AG04449 (cell line): ENCODE data around the gene ADORA2A.

Experiments used
- CTCF ChIA-PET: fragments of 350-600 bp; formaldehyde crosslinking; extraction: SDS; loops from one replicate; lab custom pipeline; 2021; ENCODE audit warnings: antibody characterized with exemption; lab: Yijun Ruan, JAX
- POLR2A ChIA-PET: fragments of 400-600, 350-600 bp; formaldehyde crosslinking; extraction: SDS; loops from one replicate; lab custom pipeline; 2020; ENCODE audit warnings: antibody characterized with exemption, inconsistent platforms; lab: Yijun Ruan, JAX
- DNase-seq: peaks from one replicate; pipeline ENCODE4 v3.0.0-alpha.2; 2010; ENCODE audit warnings: low read depth, low spot score
- H3K4me3 ChIP-seq: 2 replicates; pipeline ENCODE4 v1.5.1; 2011; ENCODE audit warnings: low read depth, mild to moderate bottlenecking, control low read depth, low read length
- TF ChIP-seq, protein P1 (sequence below): IDR thresholded peaks from one replicate; pipeline ENCODE4 v1.5.1; 2011; ENCODE audit warnings: mild to moderate bottlenecking, moderate library complexity, low read length, control low read depth, inconsistent platforms; ENCODE audit not compliant: insufficient read depth; ENCODE audit errors: missing control alignments

ADORA2A gene

GRCh38 chr22:24413736-24414385, 13.5 kb upstream of the ADORA2A start:
- no peak overlapping the region for H3K4me3 ChIP-seq
- no peak for DNase-seq
- TF ChIP-seq, protein P1, sequence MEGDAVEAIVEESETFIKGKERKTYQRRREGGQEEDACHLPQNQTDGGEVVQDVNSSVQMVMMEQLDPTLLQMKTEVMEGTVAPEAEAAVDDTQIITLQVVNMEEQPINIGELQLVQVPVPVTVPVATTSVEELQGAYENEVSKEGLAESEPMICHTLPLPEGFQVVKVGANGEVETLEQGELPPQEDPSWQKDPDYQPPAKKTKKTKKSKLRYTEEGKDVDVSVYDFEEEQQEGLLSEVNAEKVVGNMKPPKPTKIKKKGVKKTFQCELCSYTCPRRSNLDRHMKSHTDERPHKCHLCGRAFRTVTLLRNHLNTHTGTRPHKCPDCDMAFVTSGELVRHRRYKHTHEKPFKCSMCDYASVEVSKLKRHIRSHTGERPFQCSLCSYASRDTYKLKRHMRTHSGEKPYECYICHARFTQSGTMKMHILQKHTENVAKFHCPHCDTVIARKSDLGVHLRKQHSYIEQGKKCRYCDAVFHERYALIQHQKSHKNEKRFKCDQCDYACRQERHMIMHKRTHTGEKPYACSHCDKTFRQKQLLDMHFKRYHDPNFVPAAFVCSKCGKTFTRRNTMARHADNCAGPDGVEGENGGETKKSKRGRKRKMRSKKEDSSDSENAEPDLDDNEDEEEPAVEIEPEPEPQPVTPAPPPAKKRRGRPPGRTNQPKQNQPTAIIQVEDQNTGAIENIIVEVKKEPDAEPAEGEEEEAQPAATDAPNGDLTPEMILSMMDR, result no peak
- ChIA-PET POLR2A (no interaction called here), CTCF (interaction anchor here (1.7 kb wide), 1 partner anchor 10 kb away, joined by 8 read pairs; no protein-coding TSS in a partner anchor)

DNA sequence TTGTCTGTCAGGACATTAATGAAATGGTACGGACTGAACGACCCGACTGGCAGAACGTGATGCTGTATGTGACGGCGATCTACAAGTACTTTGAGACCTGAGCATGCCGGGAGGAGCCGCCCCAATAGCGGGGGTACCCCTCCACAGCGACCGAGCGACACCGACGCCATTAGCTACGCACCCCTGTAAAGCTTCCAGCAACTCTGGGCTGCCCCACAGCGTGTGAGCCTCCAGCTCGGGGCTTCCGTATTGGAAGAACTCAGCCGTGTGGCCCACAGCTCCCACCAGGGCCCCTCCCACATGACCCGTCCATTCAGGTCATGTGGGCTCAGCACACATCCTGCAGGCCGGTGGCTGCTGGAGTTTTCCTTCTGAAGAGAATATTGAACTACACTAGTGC, 12.9 kb upstream of the ADORA2A start:
- DNase-seq, result no peak
- no peak overlapping the region for H3K4me3 ChIP-seq
- ChIA-PET POLR2A (no interaction called here), CTCF (interaction anchor here (1.7 kb wide), 1 partner anchor 9 kb away, joined by 8 read pairs; no protein-coding TSS in a partner anchor)
- TF ChIP-seq, protein P1, result no peak

GRCh38 chr22:24414984-24415945, 12.1 kb upstream of the ADORA2A start:
- ChIA-PET CTCF (interaction anchor here (1.0 to 1.7 kb wide), 2 partner anchors 9 to 107 kb away, joined by 4 to 8 read pairs; no protein-coding TSS in a partner anchor), POLR2A (no interaction called here)
- DNase-seq, result no peak
- no peak overlapping the region for H3K4me3 ChIP-seq
- TF ChIP-seq, protein P1, result no peak

DNA sequence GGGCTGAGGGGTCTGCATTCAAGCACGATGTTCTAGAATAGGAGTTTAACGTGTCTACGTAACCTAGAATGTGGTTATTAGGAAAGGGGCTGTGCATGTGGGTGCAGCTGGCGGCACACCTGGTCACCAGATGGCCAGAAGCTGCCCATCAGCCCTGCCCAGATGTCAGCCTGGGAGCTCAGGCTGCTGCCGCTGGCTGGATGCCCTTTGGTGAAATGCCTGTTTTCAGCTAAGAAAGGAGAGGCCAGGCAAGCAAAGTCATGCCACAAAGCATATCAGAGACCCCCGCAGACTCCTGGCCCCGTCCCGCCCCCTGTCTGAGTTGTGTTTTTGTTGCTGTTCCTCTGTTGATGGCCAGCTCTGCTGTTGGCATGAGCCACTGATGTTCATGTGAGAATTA, 11.3 kb upstream of the ADORA2A start:
- TF ChIP-seq, protein P1, result no peak
- ChIA-PET CTCF (interaction anchor here (0.9 to 1.0 kb wide), 2 partner anchors 13 to 106 kb away, joined by 3 to 4 read pairs; no protein-coding TSS in a partner anchor), POLR2A (no interaction called here)
- no peak overlapping the region for H3K4me3 ChIP-seq
- DNase-seq, result no peak

- ChIA-PET POLR2A (no interaction called here), CTCF (interaction anchor here (0.9 to 1.1 kb wide), 4 partner anchors 13 to 105 kb away, joined by 3 to 4 read pairs (median 4); no protein-coding TSS in a partner anchor)
- H3K4me3 ChIP-seq, result no peak overlapping the region
- TF ChIP-seq, protein P1, result no peak
- DNase-seq, result no peak
Observed at GRCh38 chr22:24416611-24417010, 10.8 kb upstream of the ADORA2A start.
